Astrocyte of the cerebellum (primary cell): ENCODE measurements around the gene BRD9.

Experiments
- DNase-seq: peaks from one replicate; pipeline ENCODE4 v3.0.0-alpha.2; 2011; ENCODE audit warnings: low read depth
- H3K4me3 ChIP-seq: 2 replicates; pipeline ENCODE4 v1.5.1; 2011; ENCODE audit warnings: mild to moderate bottlenecking, low read depth, low read length, moderate library complexity
- in situ Hi-C: cut with HindIII; loops from 2 replicates; pipeline ENCODE4 v1.10.0; 2017; ENCODE audit warnings: low sequenced_read_pairs
- TF ChIP-seq, protein P1 (sequence below): IDR thresholded peaks from 2 replicates; pipeline ENCODE4 v1.5.1; 2012; ENCODE audit warnings: low read length, low read depth, moderate library complexity, mild to moderate bottlenecking; ENCODE audit errors: missing control alignments

BRD9 gene

DNA sequence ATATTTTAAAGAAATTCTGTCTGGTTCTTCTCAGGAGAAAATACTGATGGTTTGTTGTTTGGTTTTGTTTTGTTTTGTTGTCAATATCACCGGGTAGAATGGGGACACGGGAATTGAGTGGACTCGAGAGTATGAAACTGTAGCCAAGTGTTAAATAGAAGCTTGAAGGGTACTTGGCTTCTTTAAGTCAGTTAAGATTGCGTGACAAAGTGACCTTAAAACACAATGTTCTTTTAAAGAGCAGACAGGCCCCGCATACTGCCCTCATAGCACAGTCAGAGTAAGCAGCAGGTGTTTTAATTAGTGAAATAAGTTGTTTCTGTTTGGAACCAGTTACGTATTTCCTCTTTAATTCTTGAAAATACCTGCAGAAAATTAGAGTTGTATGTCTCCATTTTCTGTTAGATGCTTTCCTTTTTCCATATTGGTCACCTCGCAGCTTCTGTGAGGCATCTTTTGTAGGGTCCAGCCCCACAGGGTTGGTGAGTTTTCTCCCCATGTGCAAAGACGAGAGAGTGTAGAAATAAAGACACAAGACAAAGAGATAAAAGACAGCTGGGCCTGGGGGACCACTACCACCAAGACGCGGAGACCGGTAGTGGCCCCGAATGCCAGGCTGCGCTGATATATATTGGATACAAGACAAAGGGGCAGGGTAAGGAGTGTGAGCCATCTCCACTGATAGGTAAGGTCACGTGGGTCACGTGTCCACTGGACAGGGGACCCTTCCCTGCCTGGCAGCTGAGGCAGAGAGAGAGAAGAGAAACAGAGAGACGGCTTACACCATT, 9.7 kb upstream of the BRD9 start:
- TF ChIP-seq, protein P1, sequence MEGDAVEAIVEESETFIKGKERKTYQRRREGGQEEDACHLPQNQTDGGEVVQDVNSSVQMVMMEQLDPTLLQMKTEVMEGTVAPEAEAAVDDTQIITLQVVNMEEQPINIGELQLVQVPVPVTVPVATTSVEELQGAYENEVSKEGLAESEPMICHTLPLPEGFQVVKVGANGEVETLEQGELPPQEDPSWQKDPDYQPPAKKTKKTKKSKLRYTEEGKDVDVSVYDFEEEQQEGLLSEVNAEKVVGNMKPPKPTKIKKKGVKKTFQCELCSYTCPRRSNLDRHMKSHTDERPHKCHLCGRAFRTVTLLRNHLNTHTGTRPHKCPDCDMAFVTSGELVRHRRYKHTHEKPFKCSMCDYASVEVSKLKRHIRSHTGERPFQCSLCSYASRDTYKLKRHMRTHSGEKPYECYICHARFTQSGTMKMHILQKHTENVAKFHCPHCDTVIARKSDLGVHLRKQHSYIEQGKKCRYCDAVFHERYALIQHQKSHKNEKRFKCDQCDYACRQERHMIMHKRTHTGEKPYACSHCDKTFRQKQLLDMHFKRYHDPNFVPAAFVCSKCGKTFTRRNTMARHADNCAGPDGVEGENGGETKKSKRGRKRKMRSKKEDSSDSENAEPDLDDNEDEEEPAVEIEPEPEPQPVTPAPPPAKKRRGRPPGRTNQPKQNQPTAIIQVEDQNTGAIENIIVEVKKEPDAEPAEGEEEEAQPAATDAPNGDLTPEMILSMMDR = no peak
- H3K4me3 ChIP-seq = no peak overlapping the region
- no peak for DNase-seq
- in situ Hi-C loops = no loop called here

DNA sequence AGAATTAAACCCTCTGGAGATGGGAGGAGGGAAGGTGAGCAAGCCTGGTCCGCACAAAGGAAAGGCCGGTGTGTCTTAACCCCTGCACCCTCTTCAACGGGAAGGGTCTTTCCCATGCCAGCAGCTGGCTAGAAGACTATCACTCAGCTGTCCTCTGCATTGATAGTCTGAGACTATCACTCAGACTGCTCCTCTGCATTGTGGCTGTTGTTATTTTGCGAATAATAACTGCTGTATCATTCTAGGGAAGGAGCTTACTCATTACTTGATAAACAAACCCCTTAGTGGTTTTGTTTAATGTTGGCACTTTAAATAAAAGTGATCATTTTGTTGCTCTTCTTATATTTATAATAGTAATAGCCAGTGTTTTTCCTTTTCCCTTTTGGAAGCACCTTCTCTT, 8.2 kb upstream of the BRD9 start:
- DNase-seq = no peak
- in situ Hi-C loops = no loop called here
- no peak overlapping the region for H3K4me3 ChIP-seq
- TF ChIP-seq, protein P1 = no peak

DNA sequence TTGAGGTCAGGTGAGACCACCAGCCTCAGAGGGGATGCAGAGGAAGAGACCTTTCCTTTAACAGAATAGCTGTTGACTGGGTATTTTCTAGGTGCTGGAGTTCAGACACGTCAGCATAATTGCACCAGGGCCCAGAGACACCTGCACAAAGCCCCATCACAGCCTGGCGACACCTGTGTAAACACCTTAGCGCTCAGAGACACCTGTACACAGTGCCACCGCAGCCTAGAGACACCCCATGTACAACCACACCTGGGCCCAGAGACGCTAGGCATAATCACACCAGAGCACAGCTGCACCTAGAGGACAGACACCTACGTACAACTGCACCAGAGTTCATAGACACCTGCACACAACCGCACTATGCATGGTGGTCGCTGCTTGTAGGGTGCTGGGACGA, 1.1 kb upstream of the BRD9 start:
- in situ Hi-C loops = no loop called here
- H3K4me3 ChIP-seq = peak overlapping the region; percentile 95
- TF ChIP-seq, protein P1 = no peak
- DNase-seq = no peak

DNA sequence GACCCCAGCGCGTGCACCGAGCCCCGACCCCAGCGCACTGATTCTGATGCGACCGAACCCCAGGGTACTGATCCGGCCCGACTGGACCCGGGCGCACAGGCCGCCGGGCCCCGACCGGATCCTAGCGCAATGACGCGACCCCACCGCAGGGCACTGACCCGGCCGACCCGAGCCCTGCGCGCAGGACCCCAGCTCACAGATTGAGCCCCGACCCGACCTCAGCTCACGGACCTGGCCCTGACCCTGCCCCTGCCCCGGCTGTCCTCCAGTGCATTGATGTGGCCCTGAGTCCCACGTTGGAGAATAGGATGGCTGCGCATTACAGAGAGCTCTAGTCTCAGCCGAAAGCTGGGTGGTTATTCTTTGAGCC, 521 bp upstream of the BRD9 start:
- TF ChIP-seq, protein P1 = no peak
- H3K4me3 ChIP-seq = peak overlapping the region; percentile 95
- DNase-seq = no peak
- in situ Hi-C loops = no loop called here

DNA sequence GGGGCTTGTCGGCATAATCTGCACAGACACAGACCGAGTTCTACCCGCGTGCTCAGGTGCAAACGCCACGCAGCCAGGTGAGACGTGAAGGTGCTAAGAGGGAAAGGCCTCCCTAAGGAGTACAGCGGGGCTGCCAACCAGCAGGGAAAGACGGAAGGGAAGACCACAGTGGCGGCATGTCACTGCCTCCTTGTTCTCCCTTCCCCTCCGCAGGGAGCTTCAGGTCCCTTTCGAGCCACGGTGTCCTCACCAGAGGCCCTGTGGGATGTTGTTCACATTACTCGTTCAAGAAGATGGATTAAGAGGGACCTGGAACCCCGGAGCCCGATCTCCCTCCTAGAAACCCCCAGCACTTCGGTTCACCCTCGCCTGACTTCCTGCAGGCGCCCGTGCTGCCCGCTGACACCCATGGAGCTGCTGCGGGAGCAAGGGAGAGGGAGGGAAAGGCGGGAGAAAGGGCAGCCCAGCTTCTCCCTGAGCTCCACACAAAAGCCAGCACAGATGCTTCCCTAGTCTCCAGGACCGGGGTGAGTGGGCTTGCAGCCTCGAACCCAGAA, 686 bp downstream of the BRD9 start:
- TF ChIP-seq, protein P1 = no peak
- in situ Hi-C loops = no loop called here
- DNase-seq = no peak
- H3K4me3 ChIP-seq = peak overlapping the region; percentile 95

DNA sequence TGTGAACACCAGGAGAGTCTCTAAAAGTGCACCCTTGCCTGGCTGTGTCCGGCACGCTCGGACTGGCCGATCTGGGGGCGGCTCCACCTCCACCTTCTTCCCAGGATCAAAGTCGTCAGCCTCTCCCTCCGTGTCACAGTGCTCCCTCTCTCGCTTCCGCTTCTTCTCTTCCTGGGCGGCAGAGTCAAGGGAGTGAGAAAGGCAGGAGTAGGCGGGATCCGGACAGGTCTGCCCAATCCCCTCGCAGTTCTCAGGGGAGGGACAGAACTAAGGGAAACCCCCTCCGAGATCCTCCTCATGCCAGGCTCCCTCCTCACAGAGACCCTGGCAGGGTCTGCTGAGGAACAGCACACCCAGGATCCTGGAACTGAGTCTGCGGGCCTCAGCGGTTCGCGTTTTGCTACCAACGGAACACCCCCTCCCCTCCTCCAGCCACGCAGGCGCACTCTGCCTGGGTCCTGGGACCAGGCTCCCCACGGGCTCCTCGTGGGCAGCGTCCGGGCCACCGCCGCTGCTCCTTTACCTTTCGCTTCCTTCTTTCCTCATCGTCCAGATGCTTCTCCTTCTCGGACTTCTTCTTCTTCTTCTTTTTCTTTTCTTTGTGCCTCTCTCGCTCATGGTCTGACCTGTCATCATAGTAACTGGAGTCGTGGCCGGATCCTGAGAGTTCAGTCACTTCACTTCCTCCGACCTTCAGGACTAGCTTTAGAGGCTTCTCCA, 1.3 kb downstream of the BRD9 start:
- in situ Hi-C loops = no loop called here
- H3K4me3 ChIP-seq = peak overlapping the region; percentile 95
- TF ChIP-seq, protein P1 = no peak
- no peak for DNase-seq
